ENCODE data around the gene MAGI1.

MAGI1 gene

GRCh38 chr3:65963787-65964677 is 74.7 kb downstream of the MAGI1 start:
- DNase-seq (ENCODE audit: insufficient read length, low spot score), result no peak
- no peak for FAIRE-seq
- TF ChIP-seq, protein P1, sequence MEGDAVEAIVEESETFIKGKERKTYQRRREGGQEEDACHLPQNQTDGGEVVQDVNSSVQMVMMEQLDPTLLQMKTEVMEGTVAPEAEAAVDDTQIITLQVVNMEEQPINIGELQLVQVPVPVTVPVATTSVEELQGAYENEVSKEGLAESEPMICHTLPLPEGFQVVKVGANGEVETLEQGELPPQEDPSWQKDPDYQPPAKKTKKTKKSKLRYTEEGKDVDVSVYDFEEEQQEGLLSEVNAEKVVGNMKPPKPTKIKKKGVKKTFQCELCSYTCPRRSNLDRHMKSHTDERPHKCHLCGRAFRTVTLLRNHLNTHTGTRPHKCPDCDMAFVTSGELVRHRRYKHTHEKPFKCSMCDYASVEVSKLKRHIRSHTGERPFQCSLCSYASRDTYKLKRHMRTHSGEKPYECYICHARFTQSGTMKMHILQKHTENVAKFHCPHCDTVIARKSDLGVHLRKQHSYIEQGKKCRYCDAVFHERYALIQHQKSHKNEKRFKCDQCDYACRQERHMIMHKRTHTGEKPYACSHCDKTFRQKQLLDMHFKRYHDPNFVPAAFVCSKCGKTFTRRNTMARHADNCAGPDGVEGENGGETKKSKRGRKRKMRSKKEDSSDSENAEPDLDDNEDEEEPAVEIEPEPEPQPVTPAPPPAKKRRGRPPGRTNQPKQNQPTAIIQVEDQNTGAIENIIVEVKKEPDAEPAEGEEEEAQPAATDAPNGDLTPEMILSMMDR (IDR thresholded peaks at IDR 0.05; ENCODE audit: insufficient read depth, missing control alignments), result no peak

DNA sequence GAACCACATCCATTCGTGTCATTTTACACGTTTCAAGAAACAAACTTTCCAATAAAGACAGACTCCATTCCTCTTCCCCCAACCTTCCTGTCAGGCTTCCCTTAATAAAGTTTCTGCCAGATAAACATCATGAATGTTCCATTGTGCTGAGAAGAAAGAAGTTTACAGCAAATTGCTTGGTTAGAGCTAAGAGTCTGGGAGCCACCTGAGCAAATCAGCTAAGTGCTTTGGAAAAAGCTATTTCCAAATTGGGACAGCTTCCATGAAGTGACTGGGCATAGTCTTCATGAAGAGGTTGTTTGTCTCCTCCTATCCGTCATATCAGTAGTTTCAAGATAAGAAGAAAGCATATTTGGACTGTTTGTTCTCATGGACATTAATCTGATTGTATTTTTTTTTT is 77.0 kb downstream of the MAGI1 start:
- FAIRE-seq (no peak), DNase-seq (ENCODE audit: insufficient read length, low spot score) (no peak)
- TF ChIP-seq, protein P1 (IDR thresholded peaks at IDR 0.05; ENCODE audit: insufficient read depth, missing control alignments), result no peak

DNA sequence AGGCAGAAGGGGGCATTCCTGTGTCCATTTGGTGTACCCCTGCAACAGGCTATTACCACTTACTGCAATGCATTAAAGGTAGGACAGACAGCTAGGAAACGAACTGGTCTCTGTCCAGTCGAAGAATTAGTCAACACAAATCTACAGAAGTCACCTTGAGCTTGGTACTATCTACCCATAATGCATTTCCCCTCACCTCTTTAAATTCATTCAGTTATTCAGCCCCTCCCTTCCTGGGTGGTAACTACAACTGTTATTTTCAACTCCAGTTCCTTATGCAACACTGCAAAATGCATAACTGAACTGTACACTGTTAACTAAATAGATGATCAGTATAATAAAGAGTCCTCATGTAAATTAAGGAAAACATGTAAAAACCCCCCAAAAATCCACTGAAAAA is 77.6 kb downstream of the MAGI1 start:
- TF ChIP-seq, protein P1 (IDR thresholded peaks at IDR 0.05; ENCODE audit: insufficient read depth, missing control alignments), result no peak
- no peak for FAIRE-seq
- no peak for DNase-seq (ENCODE audit: insufficient read length, low spot score)

GRCh38 chr3:65960087-65960486 is 78.6 kb downstream of the MAGI1 start:
- FAIRE-seq, result no peak
- TF ChIP-seq, protein P1 (IDR thresholded peaks at IDR 0.05; ENCODE audit: insufficient read depth, missing control alignments), result no peak
- DNase-seq (ENCODE audit: insufficient read length, low spot score), result no peak

GRCh38 chr3:65958216-65958615 is 80.5 kb downstream of the MAGI1 start:
- DNase-seq (ENCODE audit: insufficient read length, low spot score) (no peak), FAIRE-seq (no peak)
- TF ChIP-seq, protein P1 (IDR thresholded peaks at IDR 0.05; ENCODE audit: insufficient read depth, missing control alignments), result no peak

DNA sequence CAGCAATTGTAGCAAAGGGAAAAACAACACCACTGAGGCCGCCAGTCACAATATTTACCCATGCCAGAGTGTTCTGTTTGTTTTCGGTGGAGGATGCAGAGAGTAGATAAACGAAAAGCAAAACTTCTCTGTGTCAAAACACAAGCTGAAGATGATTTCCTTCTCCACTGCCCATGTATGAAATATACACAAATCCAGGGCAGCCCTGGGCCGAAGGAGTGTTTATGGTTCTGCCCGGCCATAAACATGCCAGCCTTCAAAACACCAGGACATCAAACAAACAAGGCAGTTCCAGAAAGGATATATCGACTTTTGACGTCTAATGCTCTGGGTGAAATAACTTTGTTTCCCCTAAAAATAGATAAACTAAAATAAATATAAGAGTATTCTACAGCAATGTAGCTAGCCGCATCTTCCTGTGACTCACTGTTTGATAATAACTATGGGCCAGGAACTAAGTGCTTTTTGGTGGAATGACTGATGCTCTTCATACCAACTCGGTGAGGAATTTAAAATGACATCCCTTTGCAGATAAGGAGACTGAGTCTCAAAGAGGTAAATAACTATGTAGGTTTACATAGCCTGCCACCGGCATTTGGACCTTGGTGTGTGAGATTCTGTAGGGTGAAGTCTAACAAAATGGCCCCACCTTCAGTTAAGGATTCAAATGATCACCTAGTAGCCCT is 82.8 kb downstream of the MAGI1 start:
- FAIRE-seq (no peak), DNase-seq (ENCODE audit: insufficient read length, low spot score) (no peak)

More for the DNA sequence above, 82.8 kb downstream of the MAGI1 start:
- TF ChIP-seq, protein P1 (IDR thresholded peaks at IDR 0.05; ENCODE audit: insufficient read depth, missing control alignments), result no peak

Data from D721Med (cell line).